Kasumi-1 (cell line): ENCODE data around the gene CREB5.

Experiments
- DNase-seq, 2 experiments: peaks; one replicate each; lab custom pipeline; 2025; lab: John Stamatoyannopoulos, UW

Gene CREB5

GRCh38 chr7:28709748-28710147 lies 297.4 kb downstream of the CREB5 start:
- DNase-seq, result no peak

GRCh38 chr7:28711114-28711513 lies 298.8 kb downstream of the CREB5 start:
- no peak for DNase-seq

GRCh38 chr7:28714459-28715120 lies 302.3 kb downstream of the CREB5 start:
- no peak for DNase-seq

- DNase-seq, result no peak
Observed at GRCh38 chr7:28717445-28718054, 305.2 kb downstream of the CREB5 start.

- no peak for DNase-seq
Observed at GRCh38 chr7:28718055-28718481, 305.8 kb downstream of the CREB5 start.

- no peak for DNase-seq
Observed at GRCh38 chr7:28718545-28718944, 306.2 kb downstream of the CREB5 start.

GRCh38 chr7:28722684-28723083 lies 310.4 kb downstream of the CREB5 start:
- DNase-seq, result no peak

GRCh38 chr7:28723336-28723735 lies 311.0 kb downstream of the CREB5 start:
- no peak for DNase-seq

- no peak for DNase-seq
Observed at GRCh38 chr7:28724563-28724962, 312.2 kb downstream of the CREB5 start.

- no peak for DNase-seq
Observed at GRCh38 chr7:28725045-28725642, 312.8 kb downstream of the CREB5 start.

- no peak for DNase-seq
Observed at GRCh38 chr7:28725911-28726310, 313.6 kb downstream of the CREB5 start.

GRCh38 chr7:28726555-28726954 lies 314.2 kb downstream of the CREB5 start:
- DNase-seq, result no peak

- DNase-seq, result no peak
Observed at GRCh38 chr7:28729281-28729680, 317.0 kb downstream of the CREB5 start.

- DNase-seq, result no peak
Observed at GRCh38 chr7:28729727-28730126, 317.4 kb downstream of the CREB5 start.

- no peak for DNase-seq
Observed at GRCh38 chr7:28731092-28731658, 318.9 kb downstream of the CREB5 start.

GRCh38 chr7:28732071-28732869 lies 320.0 kb downstream of the CREB5 start:
- DNase-seq, result no peak

- no peak for DNase-seq
Observed at GRCh38 chr7:28733035-28733434, 320.7 kb downstream of the CREB5 start.

GRCh38 chr7:28738412-28738811 lies 326.1 kb downstream of the CREB5 start:
- no peak for DNase-seq

GRCh38 chr7:28739128-28739527 lies 326.8 kb downstream of the CREB5 start:
- DNase-seq, result no peak

GRCh38 chr7:28739826-28740225 lies 327.5 kb downstream of the CREB5 start:
- DNase-seq, result no peak

- no peak for DNase-seq
Observed at GRCh38 chr7:28744951-28745350, 332.6 kb downstream of the CREB5 start.

- no peak for DNase-seq
Observed at GRCh38 chr7:28745351-28745750, 333.0 kb downstream of the CREB5 start.
